ENCODE measurements around the gene BBS10. TPM values are rescaled to one million over a fixed set of nuclear protein-coding genes. Genes with fewer than 3 reads are reported as not detected.

The BBS10 gene
- polyA plus RNA-seq, 5 donors, result 22.7 to 38.3 (median 30.2) TPM

Other genes starting within 250 kb of the BBS10 start
- 10 to 100 TPM; 32.5 to 72.8 (median 61.6) TPM for gene OSBPL8, start 211.4 kb upstream of the BBS10 start, polyA plus RNA-seq (ENCODE audit: insufficient read depth in 1 of 5, insufficient read length in 5 of 5, low replicate concordance in 1 of 5)